H1 (cell line): ENCODE measurements around the gene UBE2G2.

Source experiments
- CTCF ChIP-seq, 3 experiments: IDR thresholded peaks; 1 replicate in 2 of 3; 2 replicates in 1 of 3; pipeline versions ENCODE4 v1.5.1 to v1.6.1; 2011; ENCODE audit warnings: low read length in 3 of 3, mild to moderate bottlenecking in 3 of 3, inconsistent platforms in 2 of 3, low read depth in 1 of 3, moderate library complexity in 1 of 3; ENCODE audit not compliant: insufficient read depth in 1 of 3; ENCODE audit errors: control extremely low read depth in 1 of 3
- EZH2 ChIP-seq: fragments of 200-600 bp; sonication (generic); IDR thresholded peaks from 2 replicates; pipeline ENCODE4 v1.7.1; 2012; ENCODE audit warnings: low read depth, mild to moderate bottlenecking, moderate library complexity, low read length, inconsistent platforms; ENCODE audit not compliant: severe bottlenecking
- JUND ChIP-seq: IDR thresholded peaks from 2 replicates; pipeline ENCODE4 v1.6.1; 2011; ENCODE audit warnings: mild to moderate bottlenecking, improper control_type of control experiment, low read length
- POLR2A ChIP-seq, 2 experiments: IDR thresholded peaks; 1 replicate in 1 of 2; 2 replicates in 1 of 2; pipeline ENCODE4 v1.6.1; 2011; ENCODE audit warnings: low read depth in 2 of 2, low read length in 2 of 2, mild to moderate bottlenecking in 2 of 2; ENCODE audit errors: control extremely low read depth in 1 of 2
- POLR2AphosphoS5 ChIP-seq: IDR thresholded peaks from 2 replicates; pipeline ENCODE4 v1.6.1; 2011; ENCODE audit warnings: low read depth, low read length
- RBBP5 ChIP-seq: IDR thresholded peaks from 2 replicates; pipeline ENCODE4 v1.7.1; 2012; ENCODE audit warnings: low read depth, mild to moderate bottlenecking, inconsistent platforms, low read length, moderate library complexity, borderline replicate concordance
- SIN3A ChIP-seq, 2 experiments: IDR thresholded peaks in 1 of 2; conservative IDR thresholded peaks in 1 of 2; 2 replicates each; pipeline ENCODE4 v1.6.1; 2011 to 2012; ENCODE audit warnings: low read length in 2 of 2, improper control_type of control experiment in 1 of 2, low read depth in 1 of 2, mild to moderate bottlenecking in 1 of 2
- TF ChIP-seq, protein P1 (sequence below): IDR thresholded peaks from 2 replicates; pipeline ENCODE4 v1.6.1; 2011; ENCODE audit warnings: low read depth, mild to moderate bottlenecking, low read length; ENCODE audit not compliant: insufficient read depth

DNA sequence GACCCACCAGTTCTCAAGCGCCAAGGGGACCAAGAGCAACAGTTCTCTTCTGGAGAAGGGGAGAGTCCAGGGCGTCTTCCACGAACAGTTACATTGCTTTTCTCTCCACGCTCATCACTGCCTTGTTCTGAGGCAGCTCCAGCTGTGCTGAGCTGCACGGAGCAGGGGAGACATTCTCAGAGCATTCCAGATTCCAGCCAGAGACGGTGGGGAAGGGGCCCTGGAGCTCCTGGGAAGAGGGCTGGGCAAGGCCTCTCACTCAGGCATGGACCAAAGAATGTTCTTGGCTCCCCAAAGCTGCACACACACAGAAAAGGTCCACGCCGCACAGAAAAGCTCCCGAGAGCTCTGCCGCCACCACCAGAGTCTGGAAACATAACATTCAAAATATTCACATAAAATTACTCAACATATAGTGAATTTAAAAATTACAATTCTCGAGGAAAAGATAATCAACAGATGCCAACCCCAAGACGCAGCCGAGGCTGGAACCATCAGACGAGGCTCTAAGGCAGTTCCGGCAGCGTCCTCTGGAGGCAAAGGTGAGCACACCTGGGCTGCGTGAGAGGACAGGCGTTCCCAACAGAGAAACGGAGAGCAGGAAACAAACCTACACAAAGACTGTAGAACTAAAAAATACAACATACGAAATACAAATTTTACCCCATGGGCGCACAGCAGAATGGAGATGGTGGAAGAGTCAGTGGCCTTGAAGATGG lies 40.5 kb downstream of the UBE2G2 start:
- TF ChIP-seq CTCF (IDR thresholded peaks at IDR 0.05; ENCODE audit: control extremely low read depth in 1 of 3, insufficient read depth in 1 of 3, low read depth in 1 of 3, low read length in 3 of 3) = peak in 2 of 3 experiments; percentile 67 to 90; a peak in 3 of 4 replicates
- TF ChIP-seq SIN3A (conservative IDR thresholded peaks at IDR 0.05 in 1 of 2, IDR thresholded peaks at IDR 0.05 in 1 of 2; ENCODE audit: low read depth in 1 of 2, low read length in 2 of 2) = no peak
- no peak for TF ChIP-seq POLR2AphosphoS5
- TF ChIP-seq POLR2A (IDR thresholded peaks at IDR 0.05; ENCODE audit: control extremely low read depth in 1 of 2, low read depth in 2 of 2, low read length in 2 of 2) = no peak
- no peak for TF ChIP-seq RBBP5
- no peak for TF ChIP-seq JUND
- TF ChIP-seq, protein P1, sequence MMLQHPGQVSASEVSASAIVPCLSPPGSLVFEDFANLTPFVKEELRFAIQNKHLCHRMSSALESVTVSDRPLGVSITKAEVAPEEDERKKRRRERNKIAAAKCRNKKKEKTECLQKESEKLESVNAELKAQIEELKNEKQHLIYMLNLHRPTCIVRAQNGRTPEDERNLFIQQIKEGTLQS = no peak
- TF ChIP-seq EZH2 = no peak
